Osteocyte (in vitro differentiated cells): ENCODE results near the gene CYP2R1. TPM values are rescaled to one million over a fixed set of nuclear protein-coding genes. Genes with fewer than 3 reads are reported as not detected.

Experiments
- DNase-seq: peaks from one replicate; pipeline ENCODE4 v3.0.0; 2021; ENCODE audit warnings: mixed read lengths; ENCODE audit not compliant: unreplicated experiment; ENCODE audit errors: extremely low spot score
- H3K27ac Mint-ChIP-seq: one replicate; pipeline ENCODE4 v1.8.0; 2021; ENCODE audit warnings: mild to moderate bottlenecking, mixed read lengths; ENCODE audit not compliant: unreplicated experiment
- H3K27me3 Mint-ChIP-seq: one replicate; pipeline ENCODE4 v1.8.0; 2021; ENCODE audit warnings: mixed read lengths; ENCODE audit not compliant: unreplicated experiment
- H3K36me3 Mint-ChIP-seq: one replicate; pipeline ENCODE4 v1.8.0; 2021; ENCODE audit warnings: mixed read lengths; ENCODE audit not compliant: unreplicated experiment
- H3K4me1 Mint-ChIP-seq: one replicate; pipeline ENCODE4 v1.8.0; 2021; ENCODE audit warnings: mixed read lengths; ENCODE audit not compliant: unreplicated experiment
- H3K4me3 Mint-ChIP-seq: one replicate; pipeline ENCODE4 v1.8.0; 2021; ENCODE audit warnings: mild to moderate bottlenecking, moderate library complexity, mixed read lengths; ENCODE audit not compliant: unreplicated experiment
- H3K9me3 Mint-ChIP-seq: one replicate; pipeline ENCODE4 v1.8.0; 2021; ENCODE audit warnings: mixed read lengths; ENCODE audit not compliant: unreplicated experiment
- CTCF ChIP-seq: fragments of 200-600 bp; sonication (generic); IDR thresholded peaks from 2 replicates; pipeline ENCODE4 v1.5.0; 2021; ENCODE audit warnings: antibody characterized with exemption, mild to moderate bottlenecking, moderate library complexity
- total RNA-seq: library from RNA; stranded (reverse); gene quantifications from 2 replicates; pipeline ENCODE4 v1.2.1, GENCODE V29; 2021

Gene CYP2R1
- total RNA-seq, 1 donor from 2014 or later: 6.4 TPM

GRCh38 chr11:14835496-14836492 is 56.2 kb downstream of the CYP2R1 start:
- DNase-seq: no peak
- H3K36me3 Mint-ChIP-seq: no peaks in the 10 kb centered on the region
- no peaks in the 10 kb centered on the region for H3K9me3 Mint-ChIP-seq
- no peaks in the 10 kb centered on the region for H3K27me3 Mint-ChIP-seq
- no peaks in the 10 kb centered on the region for H3K4me1 Mint-ChIP-seq
- no peak for TF ChIP-seq CTCF
- no peak overlapping the region for H3K4me3 Mint-ChIP-seq
- H3K27ac Mint-ChIP-seq: no peak overlapping the region

Other genes starting within 250 kb of the CYP2R1 start
- gene PDE3B, start 248.4 kb downstream of the CYP2R1 start, total RNA-seq: 0.08 and 0.16 TPM in 2 replicates
- not detected in 2 replicates for gene CALCA, start 80.1 kb upstream of the CYP2R1 start, total RNA-seq
- not detected in 2 replicates for gene CALCB, start 181.4 kb upstream of the CYP2R1 start, total RNA-seq
- not detected in 2 replicates for gene INSC, start 222.7 kb upstream of the CYP2R1 start, total RNA-seq